Measurements from ENCODE around the gene TMEM132D. TPM values are rescaled to one million over a fixed set of nuclear protein-coding genes. Genes with fewer than 3 reads are reported as not detected.

The TMEM132D gene
- total RNA-seq, 1 donor from 2014 or later = 4.9 TPM

Small RNAs within 50 kb of the gene (small RNA-seq; reads per million reads assigned to genes)
- not detected for gene RF02271 (ENCODE audit: low replicate concordance)

Data from temporal lobe (tissue), 2 donors.